NCI-H2081 treated with DMSO at 0.1 percent for 48 hours (cell line): ENCODE measurements around the gene NAA80.

Source experiments
- DNase-seq: peaks from one replicate; lab custom pipeline; 2025; lab: John Stamatoyannopoulos, UW

The NAA80 gene

DNA sequence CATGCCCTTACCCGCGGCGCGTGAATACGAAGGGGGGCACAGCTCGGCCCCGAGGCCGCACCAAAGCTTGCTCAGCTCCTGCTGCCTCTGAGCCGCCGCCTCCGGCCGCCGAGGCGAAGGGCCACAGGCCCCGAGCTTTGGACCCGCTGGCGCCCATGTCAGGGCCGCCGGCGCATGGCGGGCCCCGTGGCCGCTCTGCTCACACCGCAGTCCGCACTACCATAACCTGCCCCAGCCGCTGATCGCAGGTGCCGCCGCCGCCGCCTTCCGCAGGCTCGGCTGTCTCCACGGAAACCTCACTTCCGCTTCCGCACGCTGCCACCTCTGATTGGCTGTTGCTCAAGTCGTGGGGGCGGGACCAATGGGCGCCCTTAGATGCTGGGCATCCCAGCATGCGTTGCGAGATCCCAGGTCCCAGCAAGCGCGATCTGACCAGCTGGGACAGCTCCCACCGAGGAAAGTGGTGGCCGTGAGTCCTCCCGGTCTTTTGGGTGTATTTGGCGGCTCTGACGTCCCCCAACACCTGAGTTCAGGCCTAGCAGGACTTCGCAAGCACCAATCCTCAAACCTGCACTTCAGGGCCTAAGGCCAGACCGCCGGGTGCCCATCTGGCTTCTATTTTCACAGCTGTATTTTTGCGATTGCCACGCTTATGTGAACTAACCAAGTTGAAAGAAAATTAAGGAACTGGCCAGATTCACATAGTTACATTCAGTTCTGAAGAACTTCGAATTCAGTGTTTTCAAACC, 28.9 kb upstream of the NAA80 start, which contains the start of gene TUSC2:
TUSC2 (minus strand) TSS at position 281 of the 749 bp plus-strand sequence; CDS start at position 157, 124 bp downstream.
- DNase-seq: peak; percentile 67

DNA sequence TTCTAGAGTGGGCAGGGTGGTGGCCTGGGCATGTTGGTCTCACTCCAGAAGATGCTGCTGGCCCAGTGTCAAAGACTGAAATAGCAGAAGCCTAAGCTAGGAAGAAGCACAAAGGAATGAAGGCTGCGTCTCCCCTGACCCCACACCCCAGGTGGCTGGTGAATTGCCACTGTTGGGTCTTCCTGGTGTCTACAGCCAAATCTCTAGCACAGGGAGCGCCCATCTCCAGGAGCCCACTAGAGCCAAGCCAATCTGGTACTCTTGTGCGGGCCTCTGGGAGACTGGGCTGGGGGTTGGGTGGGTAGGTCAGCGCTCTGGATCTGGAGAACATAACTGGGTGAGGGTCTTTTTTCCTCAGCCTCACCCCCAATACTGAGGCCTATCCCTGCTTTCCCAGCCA, 27.9 kb upstream of the NAA80 start:
- no peak for DNase-seq

DNA sequence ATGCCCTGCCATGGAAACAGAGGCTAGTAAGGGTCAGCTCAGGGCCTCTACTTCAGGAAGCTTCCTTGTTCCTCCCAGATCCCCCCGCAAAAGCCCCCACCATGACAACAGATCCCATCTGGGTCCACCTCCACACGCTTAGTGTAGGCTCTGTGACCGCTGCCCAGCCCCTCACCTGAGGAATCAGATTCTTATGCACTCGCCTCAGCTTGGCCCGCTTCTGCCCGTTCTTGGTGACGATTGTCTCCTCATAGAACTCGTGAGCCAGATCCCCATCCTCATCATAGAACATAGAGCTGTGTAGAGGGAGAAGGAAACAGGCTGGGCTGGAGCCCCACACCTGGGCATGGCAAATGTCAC, 27.0 kb upstream of the NAA80 start:
- no peak for DNase-seq

DNA sequence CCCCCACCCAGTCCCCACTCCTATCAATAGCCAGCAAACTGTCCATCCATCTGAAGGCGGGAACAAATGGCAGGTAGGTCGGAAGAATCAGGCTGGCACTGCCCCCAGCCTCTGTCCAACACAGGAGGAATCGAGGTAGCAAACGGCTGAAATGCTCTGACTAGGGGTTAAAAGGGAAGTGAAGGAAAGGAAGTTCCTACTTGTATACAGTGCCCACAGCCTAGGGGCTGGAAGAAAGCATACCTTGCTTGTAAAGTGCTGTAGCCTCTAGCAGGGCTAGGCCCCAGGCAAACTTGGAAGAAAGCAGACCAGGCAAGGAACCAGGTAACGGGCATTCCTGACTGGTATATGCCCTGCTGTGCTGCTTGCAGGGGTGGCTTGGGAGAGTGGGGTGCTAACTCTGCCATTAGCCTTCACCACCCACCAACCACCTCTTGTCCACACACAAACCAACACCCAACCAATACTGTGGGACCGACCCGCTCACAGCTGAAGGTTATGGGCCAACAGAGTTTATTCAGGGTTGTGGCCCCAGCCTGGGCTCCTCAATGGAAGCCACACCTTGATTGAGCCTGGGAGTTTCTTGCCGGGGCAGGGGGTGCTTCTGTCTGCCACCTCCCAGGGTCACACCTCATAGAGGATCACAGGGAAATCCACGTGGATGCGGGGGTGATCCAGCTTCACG, 26.4 kb upstream of the NAA80 start:
- DNase-seq: no peak

DNA sequence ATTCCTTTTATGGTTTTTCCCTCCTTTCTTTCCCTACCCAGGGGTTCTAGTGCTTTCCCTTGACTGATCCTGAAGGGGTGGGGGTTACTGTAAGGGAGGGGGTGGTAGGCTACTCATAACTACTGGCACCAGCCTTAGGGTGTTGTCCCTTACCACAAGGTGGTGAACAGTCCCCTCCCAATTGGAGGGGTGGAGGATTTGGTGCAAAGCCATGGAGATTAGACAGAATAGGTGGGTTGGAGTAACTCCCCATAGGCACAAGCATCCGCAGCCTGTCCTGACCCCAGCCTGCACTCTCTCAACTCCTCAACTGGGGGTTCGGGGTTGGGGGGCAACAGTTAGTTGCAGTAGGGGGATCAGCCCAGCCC, 25.9 kb upstream of the NAA80 start:
- no peak for DNase-seq

DNA sequence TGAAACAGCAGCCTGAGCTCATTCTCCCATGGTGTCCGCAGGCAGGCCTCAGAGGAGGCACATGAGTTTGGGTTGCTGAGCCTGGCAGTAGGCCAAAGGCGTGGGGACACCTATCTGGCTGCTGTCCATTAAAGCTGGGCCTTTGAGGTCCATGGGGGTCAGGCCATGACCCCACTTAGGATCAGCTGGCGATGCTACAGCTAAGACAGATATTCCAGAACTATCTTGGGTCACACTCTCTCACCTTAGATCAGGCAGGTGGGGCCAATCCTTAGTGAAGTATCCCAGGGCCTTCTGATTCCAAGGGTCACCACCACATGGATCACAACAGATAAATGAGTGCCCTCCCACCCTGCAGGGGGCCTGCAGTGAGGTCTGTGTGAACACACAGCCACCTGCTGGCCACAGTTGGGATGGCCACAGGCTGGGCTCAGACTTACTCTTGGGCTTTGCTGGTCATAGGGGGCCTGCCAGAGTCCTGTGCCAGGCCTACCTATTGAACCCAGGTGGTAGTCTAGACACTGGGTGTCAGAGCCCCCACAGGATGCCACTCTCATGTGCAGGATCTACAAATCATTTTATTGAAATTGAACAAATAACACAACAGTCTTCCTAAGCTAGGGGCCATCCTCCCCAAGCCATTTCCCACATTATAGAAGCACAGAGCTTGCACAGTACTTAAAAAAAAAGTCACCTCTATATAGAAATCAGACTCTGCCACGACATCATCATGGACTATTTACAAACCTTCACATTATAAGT, 25.3 kb upstream of the NAA80 start:
- DNase-seq: no peak

- DNase-seq: no peak
These were observed 24.5 kb upstream of the NAA80 start for GRCh38 chr3:50323614-50324199.

GRCh38 chr3:50323092-50323600, 23.9 kb upstream of the NAA80 start:
- no peak for DNase-seq

GRCh38 chr3:50322386-50323091, 23.3 kb upstream of the NAA80 start, which contains the start of gene HYAL2:
Gene HYAL2 (minus strand): TSS chr3:50322745. CDS start chr3:50320489, 2,256 bp downstream.
- DNase-seq: no peak

DNA sequence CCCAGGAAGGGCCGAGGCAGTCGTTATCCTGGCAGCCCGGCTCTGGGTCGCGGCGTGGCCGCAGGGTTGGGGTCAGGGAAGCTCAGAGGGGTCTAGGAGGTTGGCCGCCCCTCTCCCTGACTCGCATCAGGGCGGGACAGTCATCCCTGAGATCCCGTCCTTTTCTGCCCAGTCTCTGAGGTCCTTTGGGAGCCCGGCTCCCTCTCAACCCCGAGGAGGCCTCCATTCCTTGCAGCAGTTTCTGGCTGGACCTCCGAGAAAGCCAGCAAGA, 22.8 kb upstream of the NAA80 start:
- DNase-seq: no peak

GRCh38 chr3:50321336-50322114, 22.3 kb upstream of the NAA80 start:
- DNase-seq: no peak

- DNase-seq: no peak
These were observed 21.7 kb upstream of the NAA80 start for GRCh38 chr3:50320853-50321335.

DNA sequence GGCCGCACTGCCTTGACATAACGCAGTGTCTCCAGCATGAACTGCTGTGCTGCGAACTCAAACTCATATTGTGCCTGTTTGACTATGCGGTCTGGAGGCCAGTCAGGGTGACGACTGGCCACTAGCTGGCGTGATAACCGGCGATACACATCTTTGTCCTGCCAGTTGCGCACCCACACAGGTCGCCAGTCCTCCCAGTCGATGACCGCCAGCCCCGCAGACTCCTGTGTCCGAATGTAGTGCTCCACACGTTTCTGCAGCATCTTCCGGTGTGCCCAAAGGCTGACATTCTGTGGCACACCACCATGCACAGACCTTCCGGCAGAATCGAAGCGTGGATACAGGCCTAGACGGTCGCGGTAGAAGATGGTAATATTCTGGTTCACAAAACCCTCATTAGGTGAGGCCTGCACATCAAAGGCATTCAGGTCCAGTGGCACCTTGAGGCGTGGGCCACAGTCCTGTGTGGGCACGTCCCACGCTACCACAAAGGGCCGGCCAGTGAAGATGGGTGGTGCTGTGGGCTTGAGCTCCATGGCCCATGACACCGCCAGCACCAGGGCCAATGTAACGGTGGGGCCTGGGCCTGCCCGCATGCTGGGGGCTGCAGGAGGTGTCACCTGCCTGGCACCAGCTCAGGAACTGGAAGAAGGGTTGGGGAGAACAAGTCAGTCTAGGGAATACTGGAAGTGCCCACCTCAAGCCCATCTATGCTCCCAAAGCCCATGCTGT, 20.9 kb upstream of the NAA80 start:
- no peak for DNase-seq

GRCh38 chr3:50319181-50319893, 20.1 kb upstream of the NAA80 start:
- no peak for DNase-seq

DNA sequence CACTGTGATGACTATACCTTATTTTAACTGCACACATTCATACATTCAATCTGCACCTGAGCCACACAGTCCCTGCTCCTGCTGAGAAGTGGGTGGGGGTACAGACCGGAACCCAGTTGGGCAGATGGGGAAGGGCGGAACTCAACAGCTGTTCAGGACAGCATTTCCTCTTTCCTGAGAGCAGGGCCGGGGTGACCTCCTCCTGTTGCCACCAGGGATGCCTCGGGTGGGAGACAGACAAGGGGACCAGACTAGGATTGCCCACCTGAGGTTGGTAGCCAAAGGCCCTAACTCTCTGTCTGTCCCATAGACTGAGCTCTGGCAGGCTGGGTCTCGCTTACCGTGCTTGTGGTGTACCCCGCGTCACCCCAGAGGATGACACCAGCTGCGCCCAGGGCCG, 19.4 kb upstream of the NAA80 start:
- DNase-seq: no peak

DNA sequence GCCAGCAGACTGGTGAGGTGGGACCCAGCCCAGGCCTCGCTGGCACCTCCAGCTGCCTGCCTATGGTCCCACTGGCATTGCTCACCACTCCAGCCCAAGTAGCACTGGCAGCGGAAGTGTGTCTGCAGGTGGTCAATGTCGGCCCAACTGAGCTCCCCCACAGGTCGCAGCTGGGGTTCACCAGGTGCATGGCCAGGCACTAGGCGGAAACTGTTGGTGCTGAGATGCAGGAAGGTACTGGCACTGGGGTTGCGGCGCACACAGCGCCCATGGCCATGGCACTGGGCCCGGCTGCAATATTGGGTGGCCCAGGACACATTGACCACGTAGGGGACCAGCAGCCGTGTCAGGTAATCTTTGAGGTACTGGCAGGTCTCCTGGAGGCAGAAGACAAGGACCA, 19.0 kb upstream of the NAA80 start:
- no peak for DNase-seq

- no peak for DNase-seq
These were observed 18.1 kb upstream of the NAA80 start for GRCh38 chr3:50317300-50317699.

- no peak for DNase-seq
These were observed 17.5 kb upstream of the NAA80 start for GRCh38 chr3:50316657-50317242.

DNA sequence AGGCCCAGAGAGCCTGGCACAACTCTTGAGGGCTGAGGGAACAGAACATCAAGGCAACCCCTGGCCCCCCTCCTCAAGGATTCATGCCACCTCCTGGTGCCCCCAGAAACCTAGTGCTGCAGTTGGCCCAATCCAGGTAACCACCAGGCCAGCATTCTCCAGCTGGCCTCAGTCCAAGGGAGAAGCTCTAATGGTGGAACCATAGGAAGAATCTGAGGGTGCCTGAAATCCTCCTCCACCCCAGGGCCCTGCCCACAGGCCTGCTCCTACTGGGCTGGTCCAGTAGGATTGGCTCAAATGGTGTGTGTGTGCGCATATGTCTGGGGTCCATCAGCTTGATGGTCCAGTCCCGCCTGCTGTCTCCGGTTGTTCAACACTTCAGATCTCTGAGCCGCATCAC, 15.6 kb upstream of the NAA80 start:
- no peak for DNase-seq
